ENCODE measurements around the gene GNG11. TPM values are rescaled to one million over a fixed set of nuclear protein-coding genes. Genes with fewer than 3 reads are reported as not detected.

GNG11 gene
- total RNA-seq, 1 experiment from 2014 or later = not detected

- Histone ChIP-seq H3K4me2 (ENCODE audit: low read length) (no peak overlapping the region), H3K9me3 (ENCODE audit: control insufficient read depth in 1 of 2, insufficient read depth in 1 of 2, low read depth in 1 of 2, low read length in 2 of 2) (no peaks in the 10 kb centered on the region), H3K36me3 (ENCODE audit: control insufficient read depth in 1 of 2, insufficient read depth in 2 of 2, low read length in 2 of 2) (no peaks in the 10 kb centered on the region), H3K4me1 (ENCODE audit: control insufficient read depth in 1 of 2, insufficient read depth in 2 of 2, low read length in 2 of 2) (no peaks in the 10 kb centered on the region), H3K9ac (ENCODE audit: low read length) (no peak overlapping the region), H2AFZ (ENCODE audit: low read depth, low read length, poor library complexity, severe bottlenecking) (no peak overlapping the region), H3K4me3 (replicated peaks in 1 of 2; ENCODE audit: low read depth in 1 of 2, low read length in 2 of 2) (no peak overlapping the region), H3K79me2 (ENCODE audit: insufficient read depth, low read length) (no peaks in the 10 kb centered on the region), H3K27me3 (ENCODE audit: insufficient read depth, low read length) (no peaks in the 10 kb centered on the region; the same call in 1 of the 2 replicates), H4K20me1 (ENCODE audit: insufficient read depth) (no peaks in the 10 kb centered on the region), H3K27ac (ENCODE audit: low read depth, low read length) (no peak overlapping the region), H3K9me2 (ENCODE audit: insufficient read depth) (no peaks in the 10 kb centered on the region)
- ChIA-PET RAD21 (ENCODE audit: low non-redundant PET in 1 of 2, low total read pairs in 2 of 2, uncharacterized antibody in 2 of 2, unreplicated experiment in 2 of 2) (no interaction called here), POLR2A (no interaction called here), CTCF (no interaction called here)
- no TSS peak for BruUV-seq (replicated peaks)
- intact Hi-C loops (cut with micrococcal nuclease) = no loop called here
- DNase-seq (ENCODE audit: low read depth, low spot score) (no peak), ATAC-seq (no peak)
- TF ChIP-seq JUND (IDR thresholded peaks at IDR 0.05) = no peak
- TF ChIP-seq POLR2A (IDR thresholded peaks at IDR 0.05; ENCODE audit: borderline replicate concordance, extremely low read depth, insufficient read depth, insufficient read length) = no peak
- no peak for TF ChIP-seq ATF3 (IDR thresholded peaks at IDR 0.05)
- TF ChIP-seq EZH2 (IDR thresholded peaks at IDR 0.05) = no peak
- TF ChIP-seq EZH2phosphoT487 (IDR thresholded peaks at IDR 0.05; ENCODE audit: borderline replicate concordance) = no peak
- TF ChIP-seq POLR2AphosphoS5 (IDR thresholded peaks at IDR 0.05; ENCODE audit: low read depth, low read length) = no peak
- no peak for TF ChIP-seq MAX (IDR thresholded peaks at IDR 0.05)
- TF ChIP-seq SP1 (IDR thresholded peaks at IDR 0.05; ENCODE audit: low read depth) = no peak
- TF ChIP-seq CBX3 (IDR thresholded peaks at IDR 0.05; ENCODE audit: low read depth) = no peak
- TF ChIP-seq ELF1 (IDR thresholded peaks at IDR 0.05; ENCODE audit: borderline replicate concordance, low read depth) = no peak
- no peak for TF ChIP-seq CEBPB (IDR thresholded peaks at IDR 0.05; ENCODE audit: low read depth)
- TF ChIP-seq CTCF (IDR thresholded peaks at IDR 0.05 in 2 of 3, conservative IDR thresholded peaks at IDR 0.05 in 1 of 3; ENCODE audit: borderline replicate concordance in 1 of 3, insufficient read depth in 1 of 3, low read depth in 2 of 3, low read length in 2 of 3) = no peak
- TF ChIP-seq, protein P1, sequence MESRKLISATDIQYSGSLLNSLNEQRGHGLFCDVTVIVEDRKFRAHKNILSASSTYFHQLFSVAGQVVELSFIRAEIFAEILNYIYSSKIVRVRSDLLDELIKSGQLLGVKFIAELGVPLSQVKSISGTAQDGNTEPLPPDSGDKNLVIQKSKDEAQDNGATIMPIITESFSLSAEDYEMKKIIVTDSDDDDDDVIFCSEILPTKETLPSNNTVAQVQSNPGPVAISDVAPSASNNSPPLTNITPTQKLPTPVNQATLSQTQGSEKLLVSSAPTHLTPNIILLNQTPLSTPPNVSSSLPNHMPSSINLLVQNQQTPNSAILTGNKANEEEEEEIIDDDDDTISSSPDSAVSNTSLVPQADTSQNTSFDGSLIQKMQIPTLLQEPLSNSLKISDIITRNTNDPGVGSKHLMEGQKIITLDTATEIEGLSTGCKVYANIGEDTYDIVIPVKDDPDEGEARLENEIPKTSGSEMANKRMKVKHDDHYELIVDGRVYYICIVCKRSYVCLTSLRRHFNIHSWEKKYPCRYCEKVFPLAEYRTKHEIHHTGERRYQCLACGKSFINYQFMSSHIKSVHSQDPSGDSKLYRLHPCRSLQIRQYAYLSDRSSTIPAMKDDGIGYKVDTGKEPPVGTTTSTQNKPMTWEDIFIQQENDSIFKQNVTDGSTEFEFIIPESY (IDR thresholded peaks at IDR 0.05; ENCODE audit: extremely low read depth, insufficient replicate concordance, low read length) = no peak
Observed at GRCh38 chr7:93931655-93932054, 10.1 kb downstream of the GNG11 start.

Data from HCT116 (cell line).